ENCODE data around the gene KMT5B.

KMT5B gene

DNA sequence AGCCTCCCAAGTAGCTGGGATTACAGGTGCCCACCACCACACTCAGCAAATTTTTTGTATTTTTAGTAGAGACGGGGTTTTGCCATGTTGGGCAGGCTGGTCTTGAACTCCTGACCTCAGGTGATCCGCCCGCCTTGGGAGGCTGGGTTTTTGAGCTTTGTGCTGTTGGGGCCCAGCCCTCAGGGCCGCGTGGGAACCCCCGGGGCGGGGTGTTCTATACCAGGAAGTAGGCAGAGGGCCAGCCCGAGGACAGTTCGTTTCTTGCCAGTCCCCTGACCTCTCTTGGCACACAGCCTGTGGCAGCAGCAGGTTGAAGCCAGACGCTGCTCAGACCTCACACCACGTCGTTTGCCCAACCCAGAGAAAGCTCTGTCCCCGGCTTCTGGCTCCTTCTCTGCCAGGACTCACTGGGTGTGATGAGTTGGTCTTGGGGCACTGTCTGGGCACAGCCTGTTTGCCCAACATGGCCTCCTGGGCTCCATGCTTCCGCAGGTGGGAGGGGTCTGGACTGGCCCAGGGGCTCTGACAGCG is 67.0 kb downstream of the KMT5B start:
- H3K27ac ChIP-seq (ENCODE audit: extremely low read depth, low read depth, low read length) = no peak overlapping the region
- CTCF ChIA-PET = interaction anchor here (0.6 to 1.1 kb wide), 3 partner anchors 18 to 221 kb away, joined by 3 to 6 read pairs (median 3); no protein-coding TSS in a partner anchor
- no peaks in the 10 kb centered on the region for H3K9me3 ChIP-seq (ENCODE audit: control insufficient read depth, insufficient read depth, low read depth, low read length)
- POLR2A ChIA-PET = interaction anchor here (1.3 kb wide), 1 partner anchor 13 kb away, joined by 4 read pairs; no protein-coding TSS in a partner anchor
- no peak overlapping the region for H3K4me3 ChIP-seq (ENCODE audit: low read depth, low read length)
- H3K36me3 ChIP-seq (ENCODE audit: control insufficient read depth in 2 of 2, insufficient read depth in 1 of 2, low read length in 2 of 2) = no peaks in the 10 kb centered on the region
- no peaks in the 10 kb centered on the region for H3K4me1 ChIP-seq (ENCODE audit: control insufficient read depth, insufficient read depth, low read length)
- TF ChIP-seq ZNF791 (tag by site-specific recombination; IDR thresholded peaks at IDR 0.05) (no peak), BCL11B (tag by site-specific recombination; IDR thresholded peaks at IDR 0.05; ENCODE audit: low read depth) (no peak), ZNF777 (tag by site-specific recombination; IDR thresholded peaks at IDR 0.05; ENCODE audit: borderline replicate concordance) (no peak), ZNF302 (tag by site-specific recombination; IDR thresholded peaks at IDR 0.05; ENCODE audit: low read depth) (no peak), ZNF514 (tag by site-specific recombination; IDR thresholded peaks at IDR 0.05) (no peak), ZNF202 (tag by site-specific recombination; IDR thresholded peaks at IDR 0.05; ENCODE audit: borderline replicate concordance) (no peak), ZNF623 (tag by site-specific recombination; IDR thresholded peaks at IDR 0.05) (no peak), ZNF792 (tag by site-specific recombination; IDR thresholded peaks at IDR 0.05) (no peak), ZFHX2 (tag by site-specific recombination; conservative IDR thresholded peaks at IDR 0.05) (no peak), ZSCAN16 (tag by site-specific recombination; IDR thresholded peaks at IDR 0.05) (no peak), ZBTB21 (tag by site-specific recombination; IDR thresholded peaks at IDR 0.05) (no peak), OSR2 (tag by site-specific recombination; IDR thresholded peaks at IDR 0.05) (no peak), ZNF114 (tag by site-specific recombination; IDR thresholded peaks at IDR 0.05) (no peak), EGR2 (tag by site-specific recombination; IDR thresholded peaks at IDR 0.05; ENCODE audit: low read depth) (no peak), ZNF501 (tag by site-specific recombination; IDR thresholded peaks at IDR 0.05) (no peak)
- TF ChIP-seq, protein P1, sequence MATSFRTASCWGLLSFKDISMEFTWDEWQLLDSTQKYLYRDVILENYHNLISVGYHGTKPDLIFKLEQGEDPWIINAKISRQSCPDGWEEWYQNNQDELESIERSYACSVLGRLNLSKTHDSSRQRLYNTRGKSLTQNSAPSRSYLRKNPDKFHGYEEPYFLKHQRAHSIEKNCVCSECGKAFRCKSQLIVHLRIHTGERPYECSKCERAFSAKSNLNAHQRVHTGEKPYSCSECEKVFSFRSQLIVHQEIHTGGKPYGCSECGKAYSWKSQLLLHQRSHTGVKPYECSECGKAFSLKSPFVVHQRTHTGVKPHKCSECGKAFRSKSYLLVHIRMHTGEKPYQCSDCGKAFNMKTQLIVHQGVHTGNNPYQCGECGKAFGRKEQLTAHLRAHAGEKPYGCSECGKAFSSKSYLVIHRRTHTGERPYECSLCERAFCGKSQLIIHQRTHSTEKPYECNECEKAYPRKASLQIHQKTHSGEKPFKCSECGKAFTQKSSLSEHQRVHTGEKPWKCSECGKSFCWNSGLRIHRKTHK (tag by site-specific recombination; IDR thresholded peaks at IDR 0.05) = no peak
- TF ChIP-seq, protein P2, sequence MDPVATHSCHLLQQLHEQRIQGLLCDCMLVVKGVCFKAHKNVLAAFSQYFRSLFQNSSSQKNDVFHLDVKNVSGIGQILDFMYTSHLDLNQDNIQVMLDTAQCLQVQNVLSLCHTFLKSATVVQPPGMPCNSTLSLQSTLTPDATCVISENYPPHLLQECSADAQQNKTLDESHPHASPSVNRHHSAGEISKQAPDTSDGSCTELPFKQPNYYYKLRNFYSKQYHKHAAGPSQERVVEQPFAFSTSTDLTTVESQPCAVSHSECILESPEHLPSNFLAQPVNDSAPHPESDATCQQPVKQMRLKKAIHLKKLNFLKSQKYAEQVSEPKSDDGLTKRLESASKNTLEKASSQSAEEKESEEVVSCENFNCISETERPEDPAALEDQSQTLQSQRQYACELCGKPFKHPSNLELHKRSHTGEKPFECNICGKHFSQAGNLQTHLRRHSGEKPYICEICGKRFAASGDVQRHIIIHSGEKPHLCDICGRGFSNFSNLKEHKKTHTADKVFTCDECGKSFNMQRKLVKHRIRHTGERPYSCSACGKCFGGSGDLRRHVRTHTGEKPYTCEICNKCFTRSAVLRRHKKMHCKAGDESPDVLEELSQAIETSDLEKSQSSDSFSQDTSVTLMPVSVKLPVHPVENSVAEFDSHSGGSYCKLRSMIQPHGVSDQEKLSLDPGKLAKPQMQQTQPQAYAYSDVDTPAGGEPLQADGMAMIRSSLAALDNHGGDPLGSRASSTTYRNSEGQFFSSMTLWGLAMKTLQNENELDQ (tag by site-specific recombination; IDR thresholded peaks at IDR 0.05; ENCODE audit: low read depth) = no peak
- TF ChIP-seq, protein P3, sequence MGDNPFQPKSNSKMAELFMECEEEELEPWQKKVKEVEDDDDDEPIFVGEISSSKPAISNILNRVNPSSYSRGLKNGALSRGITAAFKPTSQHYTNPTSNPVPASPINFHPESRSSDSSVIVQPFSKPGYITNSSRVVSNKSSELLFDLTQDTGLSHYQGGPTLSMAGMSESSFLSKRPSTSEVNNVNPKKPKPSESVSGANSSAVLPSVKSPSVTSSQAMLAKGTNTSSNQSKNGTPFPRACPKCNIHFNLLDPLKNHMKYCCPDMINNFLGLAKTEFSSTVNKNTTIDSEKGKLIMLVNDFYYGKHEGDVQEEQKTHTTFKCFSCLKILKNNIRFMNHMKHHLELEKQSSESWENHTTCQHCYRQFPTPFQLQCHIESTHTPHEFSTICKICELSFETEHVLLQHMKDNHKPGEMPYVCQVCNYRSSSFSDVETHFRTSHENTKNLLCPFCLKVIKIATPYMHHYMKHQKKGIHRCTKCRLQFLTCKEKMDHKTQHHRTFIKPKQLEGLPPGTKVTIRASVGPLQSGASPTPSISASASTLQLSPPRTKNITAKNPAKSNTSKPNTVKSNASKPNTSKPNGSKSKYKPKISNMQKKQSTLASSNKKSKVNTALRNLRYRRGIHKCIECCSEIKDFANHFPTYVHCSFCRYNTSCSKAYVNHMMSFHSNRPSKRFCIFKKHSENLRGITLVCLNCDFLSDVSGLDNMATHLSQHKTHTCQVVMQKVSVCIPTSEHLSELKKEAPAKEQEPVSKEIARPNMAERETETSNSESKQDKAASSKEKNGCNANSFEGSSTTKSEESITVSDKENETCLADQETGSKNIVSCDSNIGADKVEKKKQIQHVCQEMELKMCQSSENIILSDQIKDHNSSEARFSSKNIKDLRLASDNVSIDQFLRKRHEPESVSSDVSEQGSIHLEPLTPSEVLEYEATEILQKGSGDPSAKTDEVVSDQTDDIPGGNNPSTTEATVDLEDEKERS (tag by site-specific recombination; IDR thresholded peaks at IDR 0.05) = no peak
- TF ChIP-seq, protein P4, sequence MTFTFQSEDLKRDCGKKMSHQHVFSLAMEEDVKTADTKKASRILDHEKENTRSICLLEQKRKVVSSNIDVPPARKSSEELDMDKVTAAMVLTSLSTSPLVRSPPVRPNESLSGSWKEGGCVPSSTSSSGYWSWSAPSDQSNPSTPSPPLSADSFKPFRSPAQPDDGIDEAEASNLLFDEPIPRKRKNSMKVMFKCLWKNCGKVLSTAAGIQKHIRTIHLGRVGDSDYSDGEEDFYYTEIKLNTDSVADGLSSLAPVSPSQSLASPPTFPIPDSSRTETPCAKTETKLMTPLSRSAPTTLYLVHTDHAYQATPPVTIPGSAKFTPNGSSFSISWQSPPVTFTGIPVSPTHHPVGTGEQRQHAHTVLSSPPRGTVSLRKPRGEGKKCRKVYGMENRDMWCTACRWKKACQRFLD (tag by site-specific recombination; IDR thresholded peaks at IDR 0.05) = no peak

All from HEK293 (cell line).